GM23248 (cell line): ENCODE measurements around the gene SIT1.

Source experiments
- EZH2 ChIP-seq: fragments of 200-600 bp; sonication (generic); IDR thresholded peaks from 2 replicates; pipeline ENCODE4 v1.6.1; 2018; ENCODE audit warnings: antibody characterized with exemption, mild to moderate bottlenecking; ENCODE audit not compliant: insufficient read depth, poor library complexity, severe bottlenecking
- EZH2phosphoT487 ChIP-seq: fragments of 200-600 bp; sonication (generic); IDR thresholded peaks from 2 replicates; pipeline ENCODE4 v1.6.1; 2018; ENCODE audit warnings: antibody characterized with exemption, moderate library complexity, mild to moderate bottlenecking, low read depth; ENCODE audit not compliant: insufficient read depth

GRCh38 chr9:35661756-35662350, 11.1 kb upstream of the SIT1 start:
- no peak for TF ChIP-seq EZH2
- no peak for TF ChIP-seq EZH2phosphoT487
